ENCODE results near the gene CHTOP. TPM values are rescaled to one million over a fixed set of nuclear protein-coding genes. Genes with fewer than 3 reads are reported as not detected.
"Not testable (repeated sequence)": the region's sequence is repeated elsewhere in the genome, so short reads cannot be mapped to it uniquely, and the experiment has no call there.

The CHTOP gene
- polyA plus RNA-seq (2013), result 89.5 TPM

- ChIA-PET POLR2A (interaction anchor here (0.5 to 1.7 kb wide), 15 partner anchors 9 to 289 kb away, joined by 3 to 10 read pairs (median 4); partner anchors contain the start of genes GATAD2B, S100A6 and SNAPIN), CTCF (interaction anchor here (1.0 to 2.2 kb wide), 8 partner anchors 9 to 101 kb away, joined by 3 to 15 read pairs (median 4); no protein-coding TSS in a partner anchor)
- peak; percentile 98 to 99 (median 99) for DNase-seq
- H3K4me3 ChIP-seq (ENCODE audit: control insufficient read depth in 1 of 7, extremely low read depth in 1 of 7, insufficient read depth in 4 of 7, low read depth in 2 of 7, low read length in 6 of 7), result peak within 1 kb of the TSS; percentile 64 to 99 (median 90)
- H3K9me3 ChIP-seq (ENCODE audit: control extremely low read depth in 1 of 5, control insufficient read depth in 4 of 5, insufficient read depth in 2 of 5, low read depth in 1 of 5, low read length in 4 of 5), result no peaks in the 10 kb centered on the region
- H3K27ac ChIP-seq (ENCODE audit: insufficient read depth in 1 of 2, low read depth in 1 of 2, low read length in 2 of 2, poor library complexity in 1 of 2, severe bottlenecking in 2 of 2), result peak within 1 kb of the TSS; percentile 100
- 2% methylated on average over 53 of the region's 65 CpGs for WGBS (ENCODE audit: insufficient coverage)
- H3K27me3 ChIP-seq (replicated peaks in 2 of 5; ENCODE audit: control insufficient read depth in 4 of 5, insufficient read depth in 5 of 5, low read length in 4 of 5), result no peaks in the 10 kb centered on the region
- H3K36me3 ChIP-seq (ENCODE audit: control insufficient read depth in 4 of 4, insufficient read depth in 4 of 4, low read length in 3 of 4), result peaks cover 15 to 31% (median 26%) of the 10 kb centered on the region in 4 experiments
- H3K4me1 ChIP-seq (ENCODE audit: control extremely low read depth in 1 of 4, control insufficient read depth in 4 of 4, insufficient read depth in 4 of 4, low read length in 3 of 4), result peaks cover 0 to 29% (median 11%) of the 10 kb centered on the region in 4 experiments
These were observed at the start of gene CHTOP for GRCh38 chr1:153633754-153634665. TSS of gene CHTOP (plus strand) at chr1:153634066. CDS start at chr1:153636589, 2,523 bp downstream.

GRCh38 chr1:153585006-153585405 is 48.9 kb upstream of the CHTOP start:
- Histone ChIP-seq H3K4me3 (ENCODE audit: control insufficient read depth in 1 of 7, extremely low read depth in 1 of 7, insufficient read depth in 4 of 7, low read depth in 2 of 7, low read length in 6 of 7) (no peak overlapping the region), H3K27ac (ENCODE audit: insufficient read depth in 1 of 2, low read depth in 1 of 2, low read length in 2 of 2, poor library complexity in 1 of 2, severe bottlenecking in 2 of 2) (no peak overlapping the region), H3K9me3 (ENCODE audit: control extremely low read depth in 1 of 5, control insufficient read depth in 4 of 5, insufficient read depth in 2 of 5, low read depth in 1 of 5, low read length in 4 of 5) (no peaks in the 10 kb centered on the region), H3K36me3 (ENCODE audit: control insufficient read depth in 4 of 4, insufficient read depth in 4 of 4, low read length in 3 of 4) (no peaks in the 10 kb centered on the region), H3K4me1 (ENCODE audit: control extremely low read depth in 1 of 4, control insufficient read depth in 4 of 4, insufficient read depth in 4 of 4, low read length in 3 of 4) (no peaks in the 10 kb centered on the region), H3K27me3 (replicated peaks in 2 of 5; ENCODE audit: control insufficient read depth in 4 of 5, insufficient read depth in 5 of 5, low read length in 4 of 5) (no peaks in the 10 kb centered on the region)
- WGBS (ENCODE audit: insufficient coverage), result 90% methylated on average over 1 of the region's 1 CpG
- DNase-seq, result no peak
- POLR2A ChIA-PET, result no interaction called here
- CTCF ChIA-PET, result no interaction called here

GRCh38 chr1:153586347-153586746 is 47.5 kb upstream of the CHTOP start:
- WGBS (ENCODE audit: insufficient coverage), result no CpG with 5 or more reads among the region's 1 CpG

GRCh38 chr1:153587314-153587713 is 46.6 kb upstream of the CHTOP start:
- Histone ChIP-seq H3K4me1 (ENCODE audit: control extremely low read depth in 1 of 4, control insufficient read depth in 4 of 4, insufficient read depth in 4 of 4, low read length in 3 of 4) (no peaks in the 10 kb centered on the region), H3K27me3 (replicated peaks in 2 of 5; ENCODE audit: control insufficient read depth in 4 of 5, insufficient read depth in 5 of 5, low read length in 4 of 5) (no peaks in the 10 kb centered on the region), H3K27ac (ENCODE audit: insufficient read depth in 1 of 2, low read depth in 1 of 2, low read length in 2 of 2, poor library complexity in 1 of 2, severe bottlenecking in 2 of 2) (no peak overlapping the region), H3K4me3 (ENCODE audit: control insufficient read depth in 1 of 7, extremely low read depth in 1 of 7, insufficient read depth in 4 of 7, low read depth in 2 of 7, low read length in 6 of 7) (no peak overlapping the region), H3K9me3 (ENCODE audit: control extremely low read depth in 1 of 5, control insufficient read depth in 4 of 5, insufficient read depth in 2 of 5, low read depth in 1 of 5, low read length in 4 of 5) (no peaks in the 10 kb centered on the region), H3K36me3 (ENCODE audit: control insufficient read depth in 4 of 4, insufficient read depth in 4 of 4, low read length in 3 of 4) (no peaks in the 10 kb centered on the region)
- no peak for DNase-seq
- 83% methylated on average over 2 of the region's 5 CpGs for WGBS (ENCODE audit: insufficient coverage)
- POLR2A ChIA-PET, result no interaction called here
- CTCF ChIA-PET, result interaction anchor here (0.7 to 1.8 kb wide), 4 partner anchors 9 to 40 kb away, joined by 3 to 10 read pairs (median 4); partner anchors contain the start of gene S100A13

More at GRCh38 chr1:153586347-153586746, 47.5 kb upstream of the CHTOP start:
- H3K27me3 ChIP-seq (replicated peaks in 2 of 5; ENCODE audit: control insufficient read depth in 4 of 5, insufficient read depth in 5 of 5, low read length in 4 of 5), result no peaks in the 10 kb centered on the region
- no peak overlapping the region for H3K4me3 ChIP-seq (ENCODE audit: control insufficient read depth in 1 of 7, extremely low read depth in 1 of 7, insufficient read depth in 4 of 7, low read depth in 2 of 7, low read length in 6 of 7)
- H3K36me3 ChIP-seq (ENCODE audit: control insufficient read depth in 4 of 4, insufficient read depth in 4 of 4, low read length in 3 of 4), result no peaks in the 10 kb centered on the region
- DNase-seq, result no peak
- CTCF ChIA-PET, result interaction anchor here (0.9 to 1.8 kb wide), 4 partner anchors 10 to 18 kb away, joined by 3 to 10 read pairs (median 4); no protein-coding TSS in a partner anchor
- H3K9me3 ChIP-seq (ENCODE audit: control extremely low read depth in 1 of 5, control insufficient read depth in 4 of 5, insufficient read depth in 2 of 5, low read depth in 1 of 5, low read length in 4 of 5), result no peaks in the 10 kb centered on the region
- no peaks in the 10 kb centered on the region for H3K4me1 ChIP-seq (ENCODE audit: control extremely low read depth in 1 of 4, control insufficient read depth in 4 of 4, insufficient read depth in 4 of 4, low read length in 3 of 4)
- POLR2A ChIA-PET, result no interaction called here
- no peak overlapping the region for H3K27ac ChIP-seq (ENCODE audit: insufficient read depth in 1 of 2, low read depth in 1 of 2, low read length in 2 of 2, poor library complexity in 1 of 2, severe bottlenecking in 2 of 2)

GRCh38 chr1:153588033-153588432 is 45.8 kb upstream of the CHTOP start:
- DNase-seq; POLR2A ChIA-PET; H3K4me1 ChIP-seq (ENCODE audit: control extremely low read depth in 1 of 4, control insufficient read depth in 4 of 4, insufficient read depth in 4 of 4, low read length in 3 of 4); H3K27me3 ChIP-seq (replicated peaks in 2 of 5; ENCODE audit: control insufficient read depth in 4 of 5, insufficient read depth in 5 of 5, low read length in 4 of 5); H3K27ac ChIP-seq (ENCODE audit: insufficient read depth in 1 of 2, low read depth in 1 of 2, low read length in 2 of 2, poor library complexity in 1 of 2, severe bottlenecking in 2 of 2); H3K4me3 ChIP-seq (ENCODE audit: control insufficient read depth in 1 of 7, extremely low read depth in 1 of 7, insufficient read depth in 4 of 7, low read depth in 2 of 7, low read length in 6 of 7); H3K9me3 ChIP-seq (ENCODE audit: control extremely low read depth in 1 of 5, control insufficient read depth in 4 of 5, insufficient read depth in 2 of 5, low read depth in 1 of 5, low read length in 4 of 5); H3K36me3 ChIP-seq (ENCODE audit: control insufficient read depth in 4 of 4, insufficient read depth in 4 of 4, low read length in 3 of 4): not testable (repeated sequence)
- WGBS (ENCODE audit: insufficient coverage), result 100% methylated on average over 6 of the region's 10 CpGs
- CTCF ChIA-PET, result interaction anchor here (1.3 to 1.4 kb wide), 2 partner anchors 39 to 78 kb away, joined by 3 to 4 read pairs; partner anchors contain the start of gene S100A13

- no peak overlapping the region for H3K4me3 ChIP-seq (ENCODE audit: control insufficient read depth in 1 of 7, extremely low read depth in 1 of 7, insufficient read depth in 4 of 7, low read depth in 2 of 7, low read length in 6 of 7)
- ChIA-PET CTCF (interaction anchor here (1.4 kb wide), 1 partner anchor 78 kb away, joined by 4 read pairs; no protein-coding TSS in a partner anchor), POLR2A (no interaction called here)
- no peaks in the 10 kb centered on the region for H3K4me1 ChIP-seq (ENCODE audit: control extremely low read depth in 1 of 4, control insufficient read depth in 4 of 4, insufficient read depth in 4 of 4, low read length in 3 of 4)
- no CpG with 5 or more reads among the region's 2 CpGs for WGBS (ENCODE audit: insufficient coverage)
- H3K9me3 ChIP-seq (ENCODE audit: control extremely low read depth in 1 of 5, control insufficient read depth in 4 of 5, insufficient read depth in 2 of 5, low read depth in 1 of 5, low read length in 4 of 5), result no peaks in the 10 kb centered on the region
- no peak for DNase-seq
- H3K27ac ChIP-seq (ENCODE audit: insufficient read depth in 1 of 2, low read depth in 1 of 2, low read length in 2 of 2, poor library complexity in 1 of 2, severe bottlenecking in 2 of 2), result no peak overlapping the region
- no peaks in the 10 kb centered on the region for H3K36me3 ChIP-seq (ENCODE audit: control insufficient read depth in 4 of 4, insufficient read depth in 4 of 4, low read length in 3 of 4)
- no peaks in the 10 kb centered on the region for H3K27me3 ChIP-seq (replicated peaks in 2 of 5; ENCODE audit: control insufficient read depth in 4 of 5, insufficient read depth in 5 of 5, low read length in 4 of 5)
These were observed 45.4 kb upstream of the CHTOP start for GRCh38 chr1:153588482-153588881.

- Histone ChIP-seq H3K27ac (ENCODE audit: insufficient read depth in 1 of 2, low read depth in 1 of 2, low read length in 2 of 2, poor library complexity in 1 of 2, severe bottlenecking in 2 of 2) (no peak overlapping the region), H3K4me1 (ENCODE audit: control extremely low read depth in 1 of 4, control insufficient read depth in 4 of 4, insufficient read depth in 4 of 4, low read length in 3 of 4) (peaks cover 0 to 7% (median under 1%) of the 10 kb centered on the region in 4 experiments), H3K9me3 (ENCODE audit: control extremely low read depth in 1 of 5, control insufficient read depth in 4 of 5, insufficient read depth in 2 of 5, low read depth in 1 of 5, low read length in 4 of 5) (no peaks in the 10 kb centered on the region), H3K27me3 (replicated peaks in 2 of 5; ENCODE audit: control insufficient read depth in 4 of 5, insufficient read depth in 5 of 5, low read length in 4 of 5) (no peaks in the 10 kb centered on the region), H3K36me3 (ENCODE audit: control insufficient read depth in 4 of 4, insufficient read depth in 4 of 4, low read length in 3 of 4) (no peaks in the 10 kb centered on the region), H3K4me3 (ENCODE audit: control insufficient read depth in 1 of 7, extremely low read depth in 1 of 7, insufficient read depth in 4 of 7, low read depth in 2 of 7, low read length in 6 of 7) (no peak overlapping the region)
- ChIA-PET CTCF (interaction anchor here (0.9 to 13.4 kb wide), 6 partner anchors 15 to 39 kb away, joined by 3 to 100 read pairs (median 4); partner anchors contain the start of genes S100A1, S100A13, S100A14 and S100A16), POLR2A (no interaction called here)
- no CpG with 5 or more reads among the region's 4 CpGs for WGBS (ENCODE audit: insufficient coverage)
- DNase-seq, result no peak
These were observed 41.1 kb upstream of the CHTOP start for GRCh38 chr1:153592748-153593147.
